ENCODE results near the gene LPAR2.

Gene LPAR2

GRCh38 chr19:19592690-19593089, 35.3 kb downstream of the LPAR2 start:
- Histone ChIP-seq H3K36me3 (ENCODE audit: insufficient read depth, low read length) (peaks cover 25% of the 10 kb centered on the region), H3K9me3 (ENCODE audit: low read length) (peaks cover 8% of the 10 kb centered on the region), H2AFZ (ENCODE audit: low read depth, low read length) (no peak overlapping the region), H3K27me3 (ENCODE audit: insufficient read depth, low read length) (no peaks in the 10 kb centered on the region), H3K4me3 (ENCODE audit: low read length) (no peak overlapping the region), H3K4me1 (ENCODE audit: insufficient read depth, low read length) (peaks cover 8% of the 10 kb centered on the region)

- Histone ChIP-seq H3K4me3 (ENCODE audit: low read length) (no peak overlapping the region), H3K27me3 (ENCODE audit: insufficient read depth, low read length) (no peaks in the 10 kb centered on the region), H3K4me1 (ENCODE audit: insufficient read depth, low read length) (peaks cover 8% of the 10 kb centered on the region), H3K36me3 (ENCODE audit: insufficient read depth, low read length) (peaks cover 19% of the 10 kb centered on the region), H3K9me3 (ENCODE audit: low read length) (peaks cover 8% of the 10 kb centered on the region), H2AFZ (ENCODE audit: low read depth, low read length) (no peak overlapping the region)
These were observed 36.7 kb downstream of the LPAR2 start for GRCh38 chr19:19591133-19591825.

- Histone ChIP-seq H3K4me3 (ENCODE audit: low read length) (no peak overlapping the region), H3K9me3 (ENCODE audit: low read length) (peaks cover 4% of the 10 kb centered on the region), H2AFZ (ENCODE audit: low read depth, low read length) (no peak overlapping the region), H3K27me3 (ENCODE audit: insufficient read depth, low read length) (no peaks in the 10 kb centered on the region), H3K4me1 (ENCODE audit: insufficient read depth, low read length) (peaks cover 8% of the 10 kb centered on the region), H3K36me3 (ENCODE audit: insufficient read depth, low read length) (peaks cover 12% of the 10 kb centered on the region)
These were observed 39.5 kb downstream of the LPAR2 start for GRCh38 chr19:19588546-19588945.

- Histone ChIP-seq H3K9me3 (ENCODE audit: low read length) (no peaks in the 10 kb centered on the region), H3K4me1 (ENCODE audit: insufficient read depth, low read length) (peaks cover 8% of the 10 kb centered on the region), H3K36me3 (ENCODE audit: insufficient read depth, low read length) (peaks cover 7% of the 10 kb centered on the region), H2AFZ (ENCODE audit: low read depth, low read length) (no peak overlapping the region), H3K27me3 (ENCODE audit: insufficient read depth, low read length) (no peaks in the 10 kb centered on the region), H3K4me3 (ENCODE audit: low read length) (no peak overlapping the region)
These were observed 40.2 kb downstream of the LPAR2 start for GRCh38 chr19:19587771-19588170.

- Histone ChIP-seq H3K4me1 (ENCODE audit: insufficient read depth, low read length) (no peaks in the 10 kb centered on the region), H3K9me3 (ENCODE audit: low read length) (no peaks in the 10 kb centered on the region), H3K36me3 (ENCODE audit: insufficient read depth, low read length) (no peaks in the 10 kb centered on the region), H2AFZ (ENCODE audit: low read depth, low read length) (no peak overlapping the region), H3K27me3 (ENCODE audit: insufficient read depth, low read length) (no peaks in the 10 kb centered on the region), H3K4me3 (ENCODE audit: low read length) (no peak overlapping the region)
These were observed 43.7 kb downstream of the LPAR2 start for GRCh38 chr19:19584356-19584755.

- Histone ChIP-seq H3K4me3 (ENCODE audit: low read length) (no peak overlapping the region), H3K4me1 (ENCODE audit: insufficient read depth, low read length) (no peaks in the 10 kb centered on the region), H3K27me3 (ENCODE audit: insufficient read depth, low read length) (no peaks in the 10 kb centered on the region), H3K9me3 (ENCODE audit: low read length) (no peaks in the 10 kb centered on the region), H3K36me3 (ENCODE audit: insufficient read depth, low read length) (no peaks in the 10 kb centered on the region), H2AFZ (ENCODE audit: low read depth, low read length) (no peak overlapping the region)
These were observed 45.5 kb downstream of the LPAR2 start for GRCh38 chr19:19582471-19582870.

- Histone ChIP-seq H3K27me3 (ENCODE audit: insufficient read depth, low read length) (no peaks in the 10 kb centered on the region), H3K9me3 (ENCODE audit: low read length) (no peaks in the 10 kb centered on the region), H3K36me3 (ENCODE audit: insufficient read depth, low read length) (no peaks in the 10 kb centered on the region), H3K4me3 (ENCODE audit: low read length) (no peak overlapping the region), H3K4me1 (ENCODE audit: insufficient read depth, low read length) (no peaks in the 10 kb centered on the region), H2AFZ (ENCODE audit: low read depth, low read length) (no peak overlapping the region)
These were observed 46.6 kb downstream of the LPAR2 start for GRCh38 chr19:19581391-19581790.

- H3K9me3 ChIP-seq (ENCODE audit: low read length): no peaks in the 10 kb centered on the region
- no peak overlapping the region for H3K4me3 ChIP-seq (ENCODE audit: low read length)
- peaks cover 1% of the 10 kb centered on the region for H3K4me1 ChIP-seq (ENCODE audit: insufficient read depth, low read length)
- H3K27me3 ChIP-seq (ENCODE audit: insufficient read depth, low read length): no peaks in the 10 kb centered on the region
- no peaks in the 10 kb centered on the region for H3K36me3 ChIP-seq (ENCODE audit: insufficient read depth, low read length)
- no peak overlapping the region for H2AFZ ChIP-seq (ENCODE audit: low read depth, low read length)
These were observed 47.6 kb downstream of the LPAR2 start for GRCh38 chr19:19580418-19580817.

- Histone ChIP-seq H3K4me3 (ENCODE audit: low read length) (no peak overlapping the region), H3K36me3 (ENCODE audit: insufficient read depth, low read length) (no peaks in the 10 kb centered on the region), H3K27me3 (ENCODE audit: insufficient read depth, low read length) (no peaks in the 10 kb centered on the region), H2AFZ (ENCODE audit: low read depth, low read length) (no peak overlapping the region), H3K4me1 (ENCODE audit: insufficient read depth, low read length) (peaks cover 2% of the 10 kb centered on the region), H3K9me3 (ENCODE audit: low read length) (no peaks in the 10 kb centered on the region)
These were observed 48.3 kb downstream of the LPAR2 start for GRCh38 chr19:19579533-19580361.

- Histone ChIP-seq H3K4me3 (ENCODE audit: low read length) (no peak overlapping the region), H2AFZ (ENCODE audit: low read depth, low read length) (no peak overlapping the region), H3K27me3 (ENCODE audit: insufficient read depth, low read length) (no peaks in the 10 kb centered on the region), H3K4me1 (ENCODE audit: insufficient read depth, low read length) (peaks cover 2% of the 10 kb centered on the region), H3K9me3 (ENCODE audit: low read length) (no peaks in the 10 kb centered on the region), H3K36me3 (ENCODE audit: insufficient read depth, low read length) (no peaks in the 10 kb centered on the region)
These were observed 49.8 kb downstream of the LPAR2 start for GRCh38 chr19:19578252-19578651.

- no peaks in the 10 kb centered on the region for H3K9me3 ChIP-seq (ENCODE audit: low read length)
- peaks cover 2% of the 10 kb centered on the region for H3K4me1 ChIP-seq (ENCODE audit: insufficient read depth, low read length)
- H2AFZ ChIP-seq (ENCODE audit: low read depth, low read length): no peak overlapping the region
- H3K27me3 ChIP-seq (ENCODE audit: insufficient read depth, low read length): no peaks in the 10 kb centered on the region
- no peaks in the 10 kb centered on the region for H3K36me3 ChIP-seq (ENCODE audit: insufficient read depth, low read length)
- H3K4me3 ChIP-seq (ENCODE audit: low read length): no peak overlapping the region
These were observed 52.6 kb downstream of the LPAR2 start for GRCh38 chr19:19575411-19575810.

All from neuron (in vitro differentiated cells).